ENCODE measurements around the gene FBH1.

- TF ChIP-seq POLR2AphosphoS5 (IDR thresholded peaks at IDR 0.05): peak; percentile 9
- no peak for TF ChIP-seq CTCF (IDR thresholded peaks at IDR 0.05; ENCODE audit: poor library complexity, severe bottlenecking)
- no peak for TF ChIP-seq TAF1 (IDR thresholded peaks at IDR 0.05; ENCODE audit: low read depth)
- no peak for TF ChIP-seq EZH2 (IDR thresholded peaks at IDR 0.05; ENCODE audit: borderline replicate concordance, insufficient read depth, low read length, poor library complexity, severe bottlenecking)
- TF ChIP-seq REST (IDR thresholded peaks at IDR 0.05; ENCODE audit: borderline replicate concordance): no peak
- TF ChIP-seq EP300 (conservative IDR thresholded peaks at IDR 0.05; ENCODE audit: poor library complexity, severe bottlenecking): no peak
Measured at GRCh38 chr10:5968037-5968680, 78.1 kb downstream of the FBH1 start.

Measured in neural cell (in vitro differentiated cells).